Measurements from ENCODE around the gene ZNF414.

ZNF414 gene

DNA sequence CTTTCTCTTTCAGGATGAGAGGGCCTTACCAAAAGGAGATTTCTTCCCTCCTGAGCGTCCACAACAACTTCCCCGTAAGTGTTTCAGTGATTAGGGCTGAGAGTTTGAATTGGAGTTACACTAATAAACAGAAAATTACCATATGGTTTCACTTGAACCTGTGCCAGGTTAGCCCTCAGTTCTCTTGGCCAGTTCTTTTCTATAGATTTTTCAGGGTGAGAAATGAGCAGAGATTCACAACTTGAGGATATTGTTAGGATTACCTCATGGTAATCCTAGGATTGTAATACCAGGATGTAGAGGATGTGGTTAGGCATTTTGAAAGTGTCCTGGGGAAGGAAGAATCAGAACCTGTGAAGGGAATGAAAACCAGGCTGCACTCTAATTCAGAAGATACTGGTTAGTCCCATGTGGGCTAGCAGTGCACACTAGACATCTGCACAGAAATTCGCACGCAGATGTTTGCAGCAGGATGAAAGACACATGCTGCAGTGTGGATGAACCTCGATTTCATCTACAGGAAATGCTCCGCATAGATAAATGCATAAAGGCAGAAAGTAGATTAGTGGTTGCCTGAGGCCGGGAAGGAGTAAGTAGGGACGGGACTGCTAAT is 45.1 kb downstream of the ZNF414 start:
- DNase-seq, result no peak

DNA sequence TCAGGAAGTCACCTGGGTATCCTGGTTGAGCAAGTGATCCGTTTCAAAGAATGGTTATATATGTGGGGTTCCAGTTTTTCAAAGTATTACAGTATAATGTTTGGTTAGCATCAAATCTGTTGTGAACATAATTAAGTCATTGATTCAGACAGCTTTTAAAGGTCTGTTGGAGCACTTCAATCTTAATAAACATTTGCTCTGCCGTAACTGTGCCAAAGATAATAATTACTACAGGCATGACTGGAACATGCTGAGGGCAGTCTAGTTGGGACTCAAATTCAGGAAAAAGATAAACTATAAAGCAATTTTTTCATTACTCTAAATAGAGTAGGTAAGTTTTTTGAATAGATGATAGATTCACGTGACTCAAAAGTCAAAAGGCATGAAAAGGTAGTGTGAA is 45.8 kb downstream of the ZNF414 start:
- no peak for DNase-seq

GRCh38 chr19:8466018-8466417 is 47.9 kb downstream of the ZNF414 start:
- DNase-seq, result no peak

GRCh38 chr19:8463365-8463764 is 50.6 kb downstream of the ZNF414 start:
- DNase-seq, result no peak

DNA sequence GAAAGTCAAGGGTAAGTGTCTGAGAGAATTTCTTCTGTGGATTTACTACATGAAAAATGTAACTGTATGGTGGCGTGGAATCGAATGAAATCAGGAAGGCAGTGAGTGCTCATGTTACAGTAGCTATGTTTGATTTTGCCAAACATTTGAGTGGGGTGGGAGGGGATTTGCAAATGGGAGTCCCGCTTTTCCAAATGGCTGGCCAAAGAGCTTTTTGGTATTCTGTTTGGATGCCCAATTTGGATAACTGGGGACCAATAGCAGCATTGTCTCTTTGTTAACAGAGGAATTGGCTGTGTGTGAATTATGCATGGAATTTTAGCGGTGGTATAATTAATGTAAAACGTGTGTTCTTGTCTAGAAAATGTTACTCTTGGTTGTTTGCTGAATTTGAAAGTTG is 51.4 kb downstream of the ZNF414 start:
- DNase-seq, result no peak

- no peak for DNase-seq
These were observed 52.1 kb downstream of the ZNF414 start for GRCh38 chr19:8461891-8462290.

DNA sequence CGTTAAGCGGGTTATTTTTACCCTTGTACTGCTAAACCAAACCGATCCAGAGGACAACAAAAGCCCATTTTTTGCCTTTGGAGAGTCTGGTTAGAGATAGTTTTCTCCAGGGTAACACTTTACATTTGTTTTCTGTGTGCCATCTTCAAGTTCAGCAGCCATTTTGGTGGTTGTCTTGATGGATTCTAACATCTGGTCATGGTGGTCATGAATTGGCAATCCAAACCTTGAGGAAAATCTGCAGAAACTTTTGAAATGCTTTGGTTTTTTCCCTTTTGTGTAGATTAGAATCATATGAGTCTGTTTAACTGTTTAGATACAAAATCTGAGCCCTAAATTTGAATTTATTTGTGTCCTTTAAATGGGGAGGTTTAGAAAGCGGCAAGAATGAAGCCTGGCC is 52.6 kb downstream of the ZNF414 start:
- DNase-seq, result no peak

GRCh38 chr19:8460516-8461298 is 53.3 kb downstream of the ZNF414 start:
- DNase-seq, result no peak
